ENCODE measurements around the gene ADH7.

ADH7 gene

GRCh38 chr4:99435154-99435553 is at the start of gene ADH7:
ADH7 (minus strand) TSS chr4:99435342; CDS start chr4:99435233, 109 bp downstream.
- Mint-ChIP-seq H3K27ac (no peak within 1 kb of the TSS), H3K4me1 (ENCODE audit: low read depth) (no peaks in the 10 kb centered on the region), H3K27me3 (no peaks in the 10 kb centered on the region), H3K9me3 (ENCODE audit: low read depth) (no peaks in the 10 kb centered on the region), H3K36me3 (no peaks in the 10 kb centered on the region), H3K4me3 (no peak within 1 kb of the TSS)

- H3K36me3 Mint-ChIP-seq = peaks cover 18% of the 10 kb centered on the region
- no peaks in the 10 kb centered on the region for H3K4me1 Mint-ChIP-seq (ENCODE audit: low read depth)
- H3K9me3 Mint-ChIP-seq (ENCODE audit: low read depth) = peaks cover 27% of the 10 kb centered on the region
- H3K27ac Mint-ChIP-seq = no peak overlapping the region
- H3K27me3 Mint-ChIP-seq = no peaks in the 10 kb centered on the region
- no peak overlapping the region for H3K4me3 Mint-ChIP-seq
These were observed 48.5 kb upstream of the ADH7 start for GRCh38 chr4:99483636-99484035.

- H3K9me3 Mint-ChIP-seq (ENCODE audit: low read depth) = no peaks in the 10 kb centered on the region
- H3K4me1 Mint-ChIP-seq (ENCODE audit: low read depth) = no peaks in the 10 kb centered on the region
These were observed 38.0 kb upstream of the ADH7 start for GRCh38 chr4:99473131-99473530.

GRCh38 chr4:99471896-99472295 is 36.8 kb upstream of the ADH7 start:
- Mint-ChIP-seq H3K4me3 (no peak overlapping the region), H3K36me3 (no peaks in the 10 kb centered on the region), H3K4me1 (ENCODE audit: low read depth) (no peaks in the 10 kb centered on the region), H3K27me3 (no peaks in the 10 kb centered on the region), H3K9me3 (ENCODE audit: low read depth) (no peaks in the 10 kb centered on the region), H3K27ac (no peak overlapping the region)

More at GRCh38 chr4:99473131-99473530, 38.0 kb upstream of the ADH7 start:
- no peaks in the 10 kb centered on the region for H3K36me3 Mint-ChIP-seq
- no peaks in the 10 kb centered on the region for H3K27me3 Mint-ChIP-seq
- H3K27ac Mint-ChIP-seq = no peak overlapping the region
- no peak overlapping the region for H3K4me3 Mint-ChIP-seq

GRCh38 chr4:99471349-99471748 is 36.2 kb upstream of the ADH7 start:
- Mint-ChIP-seq H3K4me3 (no peak overlapping the region), H3K27ac (no peak overlapping the region), H3K4me1 (ENCODE audit: low read depth) (no peaks in the 10 kb centered on the region), H3K9me3 (ENCODE audit: low read depth) (no peaks in the 10 kb centered on the region), H3K27me3 (no peaks in the 10 kb centered on the region), H3K36me3 (no peaks in the 10 kb centered on the region)

- H3K27me3 Mint-ChIP-seq = peaks cover 1% of the 10 kb centered on the region
- H3K4me3 Mint-ChIP-seq = no peak overlapping the region
- H3K4me1 Mint-ChIP-seq (ENCODE audit: low read depth) = no peaks in the 10 kb centered on the region
- H3K27ac Mint-ChIP-seq = no peak overlapping the region
- no peaks in the 10 kb centered on the region for H3K36me3 Mint-ChIP-seq
- no peaks in the 10 kb centered on the region for H3K9me3 Mint-ChIP-seq (ENCODE audit: low read depth)
These were observed 33.7 kb upstream of the ADH7 start for GRCh38 chr4:99468889-99469288.

- H3K27me3 Mint-ChIP-seq = peaks cover 1% of the 10 kb centered on the region
- no peak overlapping the region for H3K27ac Mint-ChIP-seq
- no peaks in the 10 kb centered on the region for H3K9me3 Mint-ChIP-seq (ENCODE audit: low read depth)
- H3K36me3 Mint-ChIP-seq = no peaks in the 10 kb centered on the region
- H3K4me3 Mint-ChIP-seq = no peak overlapping the region
- peaks cover 1% of the 10 kb centered on the region for H3K4me1 Mint-ChIP-seq (ENCODE audit: low read depth)
These were observed 32.7 kb upstream of the ADH7 start for GRCh38 chr4:99467887-99468286.

GRCh38 chr4:99463566-99463965 is 28.4 kb upstream of the ADH7 start:
- H3K27me3 Mint-ChIP-seq = peaks cover 3% of the 10 kb centered on the region
- H3K9me3 Mint-ChIP-seq (ENCODE audit: low read depth) = no peaks in the 10 kb centered on the region
- no peak overlapping the region for H3K4me3 Mint-ChIP-seq
- H3K27ac Mint-ChIP-seq = no peak overlapping the region
- no peaks in the 10 kb centered on the region for H3K36me3 Mint-ChIP-seq
- peaks cover 1% of the 10 kb centered on the region for H3K4me1 Mint-ChIP-seq (ENCODE audit: low read depth)

- peaks cover 3% of the 10 kb centered on the region for H3K27me3 Mint-ChIP-seq
- H3K9me3 Mint-ChIP-seq (ENCODE audit: low read depth) = no peaks in the 10 kb centered on the region
- H3K27ac Mint-ChIP-seq = no peak overlapping the region
- H3K4me1 Mint-ChIP-seq (ENCODE audit: low read depth) = peaks cover 1% of the 10 kb centered on the region
- H3K36me3 Mint-ChIP-seq = no peaks in the 10 kb centered on the region
- H3K4me3 Mint-ChIP-seq = no peak overlapping the region
These were observed 27.8 kb upstream of the ADH7 start for GRCh38 chr4:99462875-99463464.

GRCh38 chr4:99461623-99462401 is 26.7 kb upstream of the ADH7 start:
- peaks cover 1% of the 10 kb centered on the region for H3K4me1 Mint-ChIP-seq (ENCODE audit: low read depth)
- no peak overlapping the region for H3K27ac Mint-ChIP-seq
- H3K4me3 Mint-ChIP-seq = no peak overlapping the region
- H3K9me3 Mint-ChIP-seq (ENCODE audit: low read depth) = no peaks in the 10 kb centered on the region
- peaks cover 3% of the 10 kb centered on the region for H3K27me3 Mint-ChIP-seq
- no peaks in the 10 kb centered on the region for H3K36me3 Mint-ChIP-seq

GRCh38 chr4:99459546-99460042 is 24.5 kb upstream of the ADH7 start:
- no peak overlapping the region for H3K27ac Mint-ChIP-seq
- no peaks in the 10 kb centered on the region for H3K36me3 Mint-ChIP-seq
- H3K9me3 Mint-ChIP-seq (ENCODE audit: low read depth) = no peaks in the 10 kb centered on the region
- H3K4me1 Mint-ChIP-seq (ENCODE audit: low read depth) = peaks cover 1% of the 10 kb centered on the region
- no peak overlapping the region for H3K4me3 Mint-ChIP-seq
- peaks cover 2% of the 10 kb centered on the region for H3K27me3 Mint-ChIP-seq

GRCh38 chr4:99458911-99459447 is 23.8 kb upstream of the ADH7 start:
- no peak overlapping the region for H3K27ac Mint-ChIP-seq
- H3K27me3 Mint-ChIP-seq = peaks cover 2% of the 10 kb centered on the region
- H3K9me3 Mint-ChIP-seq (ENCODE audit: low read depth) = no peaks in the 10 kb centered on the region
- H3K4me1 Mint-ChIP-seq (ENCODE audit: low read depth) = peaks cover 1% of the 10 kb centered on the region
- H3K36me3 Mint-ChIP-seq = no peaks in the 10 kb centered on the region
- H3K4me3 Mint-ChIP-seq = no peak overlapping the region

- Mint-ChIP-seq H3K9me3 (ENCODE audit: low read depth) (peaks cover 8% of the 10 kb centered on the region), H3K36me3 (peaks cover 6% of the 10 kb centered on the region), H3K4me3 (no peak overlapping the region), H3K27me3 (peaks cover 7% of the 10 kb centered on the region), H3K27ac (no peak overlapping the region), H3K4me1 (ENCODE audit: low read depth) (no peaks in the 10 kb centered on the region)
These were observed 22.5 kb upstream of the ADH7 start for GRCh38 chr4:99457676-99458075.

- Mint-ChIP-seq H3K36me3 (peaks cover 9% of the 10 kb centered on the region), H3K27ac (no peak overlapping the region), H3K4me1 (ENCODE audit: low read depth) (no peaks in the 10 kb centered on the region), H3K9me3 (ENCODE audit: low read depth) (peaks cover 13% of the 10 kb centered on the region), H3K4me3 (no peak overlapping the region), H3K27me3 (peaks cover 10% of the 10 kb centered on the region)
These were observed 22.1 kb upstream of the ADH7 start for GRCh38 chr4:99457270-99457669.

- peaks cover 12% of the 10 kb centered on the region for H3K4me1 Mint-ChIP-seq (ENCODE audit: low read depth)
- H3K36me3 Mint-ChIP-seq = peaks cover 11% of the 10 kb centered on the region
- peaks cover 5% of the 10 kb centered on the region for H3K27me3 Mint-ChIP-seq
- no peak overlapping the region for H3K27ac Mint-ChIP-seq
- no peak overlapping the region for H3K4me3 Mint-ChIP-seq
- peaks cover 21% of the 10 kb centered on the region for H3K9me3 Mint-ChIP-seq (ENCODE audit: low read depth)
These were observed 12.4 kb upstream of the ADH7 start for GRCh38 chr4:99447513-99447912.
